Vagina (tissue), 2 donors: ENCODE data around the gene PSMB1.

ENCODE experiments used
- CTCF ChIP-seq, 3 experiments: fragments of 450-650 bp in 2 of 3; fragments of 200-600 bp in 1 of 3; sonication (generic) in 1 of 3; IDR thresholded peaks; one replicate each; pipeline ENCODE4 v1.5.1; 2017 to 2019; ENCODE audit warnings: antibody characterized with exemption in 3 of 3, mild to moderate bottlenecking in 2 of 3, moderate library complexity in 2 of 3
- POLR2A ChIP-seq, 2 donors: fragments of 450-650 bp; IDR thresholded peaks; one replicate each; pipeline ENCODE4 v1.6.1; 2017; ENCODE audit warnings: antibody characterized with exemption in 2 of 2, mild to moderate bottlenecking in 2 of 2, moderate library complexity in 2 of 2

- TF ChIP-seq CTCF (IDR thresholded peaks at IDR 0.05), result no peak
- no peak for TF ChIP-seq POLR2A (IDR thresholded peaks at IDR 0.05)
Measured at GRCh38 chr6:170584181-170584953, 31.3 kb upstream of the PSMB1 start, which contains the start of gene PDCD2.
